ENCODE results near the gene TNPO3.

The TNPO3 gene

GRCh38 chr7:128911423-128912031, 143.4 kb downstream of the TNPO3 start:
- no peak for DNase-seq (ENCODE audit: extremely low read depth in 1 of 2, low read depth in 1 of 2)

- no peak for DNase-seq (ENCODE audit: extremely low read depth in 1 of 2, low read depth in 1 of 2)
Measured at GRCh38 chr7:128910569-128910945, 144.4 kb downstream of the TNPO3 start, which contains the start of gene KCP. KCP (minus strand) TSS chr7:128910709; CDS start chr7:128910676, 33 bp downstream.

GRCh38 chr7:128909625-128910568, 145.0 kb downstream of the TNPO3 start:
- DNase-seq (ENCODE audit: extremely low read depth in 1 of 2, low read depth in 1 of 2): no peak

GRCh38 chr7:128908750-128909624, 145.9 kb downstream of the TNPO3 start:
- no peak for DNase-seq (ENCODE audit: extremely low read depth in 1 of 2, low read depth in 1 of 2)

GRCh38 chr7:128906766-128907559, 147.9 kb downstream of the TNPO3 start:
- no peak for DNase-seq (ENCODE audit: extremely low read depth in 1 of 2, low read depth in 1 of 2)

GRCh38 chr7:128906001-128906765, 148.7 kb downstream of the TNPO3 start:
- DNase-seq (ENCODE audit: extremely low read depth in 1 of 2, low read depth in 1 of 2): no peak

- DNase-seq (ENCODE audit: extremely low read depth in 1 of 2, low read depth in 1 of 2): no peak
Measured at GRCh38 chr7:128904381-128905197, 150.3 kb downstream of the TNPO3 start.
